K562 (cell line): ENCODE results near the gene ATG10. TPM values are rescaled to one million over a fixed set of nuclear protein-coding genes. Genes with fewer than 3 reads are reported as not detected.

Experiments used
- ATAC-seq: fragments of 200-7000 bp; cut with Tn5 transposase; 3 replicates; pipeline ENCODE4 v1.9.1; 2020; ENCODE audit warnings: moderate library complexity
- BruUV-seq: library from RNA; stranded (reverse); fragments of 400-500 nt; replicated peaks from 2 replicates; lab custom pipeline; 2021; lab: Mats Ljungman, UMichigan
- CTCF ChIA-PET: fragments of 300-600 bp; formaldehyde crosslinking; extraction: SDS; loops from one replicate; lab custom pipeline; 2021; ENCODE audit warnings: low intra/inter-chr PET ratio; lab: Yijun Ruan, JAX
- POLR2A ChIA-PET: fragments of 300-600, 350-650 bp; sonication (Branson Sonifier 250); formaldehyde crosslinking; extraction: SDS; loops from one replicate; lab custom pipeline; 2021; ENCODE audit warnings: antibody characterized with exemption, inconsistent platforms; lab: Yijun Ruan, JAX
- DNase-seq, 4 experiments: peaks; one replicate each; pipeline versions ENCODE4 v3.0.0 to v3.0.0-alpha.2; 2011 to 2018; ENCODE audit warnings: low spot score in 3 of 4, mixed read lengths in 3 of 4; ENCODE audit errors: extremely low read depth in 1 of 4
- FAIRE-seq: peaks from 2 replicates; lab custom pipeline; 2011; peaks lifted over from hg19 to GRCh38; lab: Jason Lieb, UNC
- H2AFZ ChIP-seq: 2 replicates; pipeline ENCODE4 v1.6.0; 2011; ENCODE audit warnings: low read depth, low read length, control low read depth, inconsistent platforms
- H3K27ac ChIP-seq: fragments of 200-600 bp; 3 replicates; pipeline ENCODE4 v1.8.0; 2011; ENCODE audit warnings: low read depth, mild to moderate bottlenecking, control low read depth, inconsistent platforms, low read length, moderate library complexity, mixed read lengths; ENCODE audit errors: extremely low read depth
- H3K27me3 ChIP-seq, 2 experiments: fragments of 300-600 bp in 1 of 2; 2 replicates in 1 of 2; 3 replicates in 1 of 2; pipeline versions ENCODE4 v1.6.0 to v1.8.0; 2011; ENCODE audit warnings: inconsistent platforms in 2 of 2, low read length in 2 of 2, mild to moderate bottlenecking in 1 of 2, mixed read lengths in 1 of 2, moderate library complexity in 1 of 2; ENCODE audit not compliant: control insufficient read depth in 2 of 2, insufficient read depth in 2 of 2
- H3K36me3 ChIP-seq: fragments of 300-600 bp; 3 replicates; pipeline ENCODE4 v1.8.0; 2011; ENCODE audit warnings: mild to moderate bottlenecking, low read length, inconsistent platforms; ENCODE audit not compliant: control insufficient read depth, insufficient read depth
- H3K4me1 ChIP-seq, 2 experiments: fragments of 200-600 bp in 1 of 2; replicated peaks in 1 of 2; 2 replicates in 1 of 2; 3 replicates in 1 of 2; pipeline versions ENCODE4 v1.5.1 to v1.8.0; 2011; ENCODE audit warnings: inconsistent platforms in 2 of 2, low read length in 2 of 2, mild to moderate bottlenecking in 1 of 2, mixed read lengths in 1 of 2, moderate library complexity in 1 of 2; ENCODE audit not compliant: control insufficient read depth in 2 of 2, insufficient read depth in 2 of 2
- H3K4me2 ChIP-seq: 2 replicates; pipeline ENCODE4 v1.6.1; 2011; ENCODE audit warnings: low read length, control low read depth, inconsistent platforms, mixed read lengths; ENCODE audit not compliant: insufficient read depth
- H3K4me3 ChIP-seq: fragments of 200-600 bp; sonication (generic), shearing (Covaris generic); 2 replicates; pipeline ENCODE4 v1.5.1; 2016; ENCODE audit warnings: control low read depth, inconsistent platforms
- H3K79me2 ChIP-seq: fragments of 200-600 bp; 3 replicates; pipeline ENCODE4 v1.8.0; 2011; ENCODE audit warnings: low read length, inconsistent platforms; ENCODE audit not compliant: control insufficient read depth, insufficient read depth
- H3K9ac ChIP-seq, 2 experiments: 2 replicates each; pipeline versions ENCODE4 v1.6.0 to v1.6.1; 2011; ENCODE audit warnings: low read depth in 2 of 2, low read length in 2 of 2, control low read depth in 1 of 2, inconsistent platforms in 1 of 2, mild to moderate bottlenecking in 1 of 2, mixed read lengths in 1 of 2; ENCODE audit not compliant: insufficient read depth in 1 of 2
- H3K9me1 ChIP-seq: one replicate; pipeline ENCODE4 v1.6.0; 2011; ENCODE audit warnings: inconsistent platforms, mild to moderate bottlenecking, low read length, moderate library complexity; ENCODE audit not compliant: control insufficient read depth, insufficient read depth
- H3K9me3 ChIP-seq: replicated peaks from 2 replicates; pipeline ENCODE4 v1.5.1; 2011; ENCODE audit warnings: low read depth, low read length, inconsistent platforms; ENCODE audit not compliant: control insufficient read depth, insufficient read depth
- H4K20me1 ChIP-seq: replicated peaks from 2 replicates; pipeline ENCODE4 v1.6.1; 2011; ENCODE audit warnings: low read length, inconsistent platforms, mixed read lengths; ENCODE audit not compliant: control insufficient read depth, insufficient read depth
- ATF3 ChIP-seq, 2 experiments: fragments of 450-650 bp in 1 of 2; sonication (generic) in 1 of 2; formaldehyde crosslinking in 1 of 2; IDR thresholded peaks in 1 of 2; conservative IDR thresholded peaks in 1 of 2; 2 replicates each; pipeline versions ENCODE4 v1.6.1 to v1.8.1; 2016 to 2023; ENCODE audit warnings: mild to moderate bottlenecking in 2 of 2, moderate library complexity in 2 of 2, inconsistent platforms in 1 of 2, missing genetic modification reagents in 1 of 2
- BCOR ChIP-seq: fragments of 450-650 bp; IDR thresholded peaks from 2 replicates; pipeline ENCODE4 v1.6.1; 2016
- CEBPB ChIP-seq: fragments of 450-650 bp; IDR thresholded peaks from 2 replicates; pipeline ENCODE4 v1.6.1; 2016; ENCODE audit warnings: missing genetic modification characterization, missing compliant biosample characterization
- CEBPG ChIP-seq, 3 experiments: fragments of 200-800 bp in 1 of 3; sonication (Bioruptor generic) in 1 of 3; sonication (generic) in 1 of 3; formaldehyde crosslinking in 1 of 3; IDR thresholded peaks in 2 of 3; conservative IDR thresholded peaks in 1 of 3; 2 replicates each; pipeline versions ENCODE4 v1.6.1 to v1.8.0; 2016 to 2022; ENCODE audit warnings: missing compliant biosample characterization in 2 of 3, missing genetic modification characterization in 2 of 3, mild to moderate bottlenecking in 1 of 3, missing genetic modification reagents in 1 of 3
- FOXK2 ChIP-seq, 2 experiments: fragments of 450-650 bp; IDR thresholded peaks in 1 of 2; conservative IDR thresholded peaks in 1 of 2; 2 replicates each; pipeline ENCODE4 v1.6.1; 2016; ENCODE audit warnings: low read depth in 2 of 2, mild to moderate bottlenecking in 1 of 2
- NFE2 ChIP-seq: IDR thresholded peaks from 2 replicates; pipeline ENCODE4 v1.6.1; 2014; ENCODE audit warnings: antibody characterized with exemption, low read depth
- YBX1 ChIP-seq: fragments of 450-650 bp; IDR thresholded peaks from 2 replicates; pipeline ENCODE4 v1.7.1; 2016; ENCODE audit warnings: mild to moderate bottlenecking
- WGBS: fragments of 100-300 bp; shearing (Covaris generic); methylation state at CpG from one replicate; pipeline ENCODE4 v1.1.6; 2016; ENCODE audit warnings: low coverage, mixed read lengths; ENCODE audit not compliant: insufficient coverage; ENCODE audit errors: missing lambda C conversion rate; 5-methylcytosine and 5-hydroxymethylcytosine counted together
- in situ Hi-C: fragments of 300-500 bp; cut with MboI; formaldehyde crosslinking; loops from 4 replicates; pipeline ENCODE4 v1.15.0; 2018; ENCODE audit warnings: inconsistent platforms, mixed read lengths
- intact Hi-C: fragments of 100-400 bp; cut with micrococcal nuclease; formaldehyde crosslinking; loops from 2 replicates; pipeline ENCODE4 v1.14.2; 2022
- polyA plus RNA-seq, 8 experiments: library from polyadenylated mRNA; depleted of rRNA in 4 of 8; stranded (reverse) in 5 of 8; unstranded in 3 of 8; fragments of >200 nt; fragmentation: Nextera tagmentation in 2 of 8; fragmentation: Illumina TruSeq in 1 of 8; extraction: Ambion mirVana in 2 of 8; extraction: Trizol in 1 of 8; gene quantifications; 2 replicates each; pipeline versions ENCODE4 v1.2.1 to v1.2.3, GENCODE V29; 2011 to 2014; ENCODE audit warnings: inconsistent platforms in 1 of 8, missing spikeins in 1 of 8
- total RNA-seq, 7 experiments: library from RNA; depleted of rRNA in 6 of 7; stranded (reverse); fragments of >200 nt in 6 of 7; fragmentation: Illumina TruSeq in 2 of 7; extraction: Trizol in 2 of 7; gene quantifications; 2 replicates each; pipeline versions ENCODE4 v1.2.1 to v1.2.3, GENCODE V29; 2011 to 2021; ENCODE audit warnings: low replicate concordance in 1 of 7
- TF ChIP-seq, protein P1 (sequence below), 2 experiments: fragments of 450-650 bp in 1 of 2; sonication (generic) in 1 of 2; formaldehyde crosslinking in 1 of 2; IDR thresholded peaks; 2 replicates each; pipeline versions ENCODE4 v1.7.1 to v1.9.0; 2016 to 2022; ENCODE audit warnings: inconsistent platforms in 1 of 2, mild to moderate bottlenecking in 1 of 2, missing genetic modification reagents in 1 of 2

ATG10 gene
- total and polyA plus RNA-seq, 9 of the 15 experiments (the other 6 are each of a cell fraction or from before 2014, with no cell fraction given), result 7.0 to 18.8 (median 14.6) TPM

- ChIA-PET POLR2A (interaction anchor here (1.1 kb wide), 1 partner anchor 174 kb away, joined by 3 read pairs; no protein-coding TSS in a partner anchor), CTCF (no interaction called here)
- no peak for ATAC-seq
- peaks cover 0 to 3% of the 10 kb centered on the region in 2 experiments; a peak in 1 of 5 replicates for H3K4me1 ChIP-seq
- no peak overlapping the region for H3K4me2 ChIP-seq
- no peaks in the 10 kb centered on the region for H3K27me3 ChIP-seq
- intact Hi-C loops (no loop called here), in situ Hi-C loops (no loop called here)
- H2AFZ ChIP-seq, result no peak overlapping the region
- no peak for DNase-seq
- H3K4me3 ChIP-seq, result no peak overlapping the region
- H3K9me3 ChIP-seq, result no peaks in the 10 kb centered on the region
- BruUV-seq, result no TSS peak
- no peaks in the 10 kb centered on the region for H3K9me1 ChIP-seq
- no peaks in the 10 kb centered on the region for H3K79me2 ChIP-seq
- no peaks in the 10 kb centered on the region for H3K36me3 ChIP-seq
- H4K20me1 ChIP-seq, result no peaks in the 10 kb centered on the region
- H3K27ac ChIP-seq, result no peak overlapping the region
- 75% methylated on average over 1 of the region's 1 CpG for WGBS
- H3K9ac ChIP-seq, result no peak overlapping the region
- TF ChIP-seq YBX1, result no peak
- peak; percentile 73 for TF ChIP-seq ATF3 (IDR thresholded peaks at IDR 0.05)
- no peak for TF ChIP-seq ATF3 (CRISPR knock-in tag; conservative IDR thresholded peaks at IDR 0.05)
- TF ChIP-seq NFE2, result no peak
- no peak for TF ChIP-seq FOXK2 (conservative IDR thresholded peaks at IDR 0.05 in 1 of 2, IDR thresholded peaks at IDR 0.05 in 1 of 2; ENCODE audit: low read depth in 2 of 2)
- TF ChIP-seq CEBPB (tag), result peak; percentile 66
- no peak for TF ChIP-seq BCOR
- TF ChIP-seq CEBPG (CRISPR knock-in tag; IDR thresholded peaks at IDR 0.05), result no peak
- TF ChIP-seq CEBPG (tag; conservative IDR thresholded peaks at IDR 0.05 in 1 of 2, IDR thresholded peaks at IDR 0.05 in 1 of 2), result peak; percentile 63 to 74
- TF ChIP-seq, protein P1, sequence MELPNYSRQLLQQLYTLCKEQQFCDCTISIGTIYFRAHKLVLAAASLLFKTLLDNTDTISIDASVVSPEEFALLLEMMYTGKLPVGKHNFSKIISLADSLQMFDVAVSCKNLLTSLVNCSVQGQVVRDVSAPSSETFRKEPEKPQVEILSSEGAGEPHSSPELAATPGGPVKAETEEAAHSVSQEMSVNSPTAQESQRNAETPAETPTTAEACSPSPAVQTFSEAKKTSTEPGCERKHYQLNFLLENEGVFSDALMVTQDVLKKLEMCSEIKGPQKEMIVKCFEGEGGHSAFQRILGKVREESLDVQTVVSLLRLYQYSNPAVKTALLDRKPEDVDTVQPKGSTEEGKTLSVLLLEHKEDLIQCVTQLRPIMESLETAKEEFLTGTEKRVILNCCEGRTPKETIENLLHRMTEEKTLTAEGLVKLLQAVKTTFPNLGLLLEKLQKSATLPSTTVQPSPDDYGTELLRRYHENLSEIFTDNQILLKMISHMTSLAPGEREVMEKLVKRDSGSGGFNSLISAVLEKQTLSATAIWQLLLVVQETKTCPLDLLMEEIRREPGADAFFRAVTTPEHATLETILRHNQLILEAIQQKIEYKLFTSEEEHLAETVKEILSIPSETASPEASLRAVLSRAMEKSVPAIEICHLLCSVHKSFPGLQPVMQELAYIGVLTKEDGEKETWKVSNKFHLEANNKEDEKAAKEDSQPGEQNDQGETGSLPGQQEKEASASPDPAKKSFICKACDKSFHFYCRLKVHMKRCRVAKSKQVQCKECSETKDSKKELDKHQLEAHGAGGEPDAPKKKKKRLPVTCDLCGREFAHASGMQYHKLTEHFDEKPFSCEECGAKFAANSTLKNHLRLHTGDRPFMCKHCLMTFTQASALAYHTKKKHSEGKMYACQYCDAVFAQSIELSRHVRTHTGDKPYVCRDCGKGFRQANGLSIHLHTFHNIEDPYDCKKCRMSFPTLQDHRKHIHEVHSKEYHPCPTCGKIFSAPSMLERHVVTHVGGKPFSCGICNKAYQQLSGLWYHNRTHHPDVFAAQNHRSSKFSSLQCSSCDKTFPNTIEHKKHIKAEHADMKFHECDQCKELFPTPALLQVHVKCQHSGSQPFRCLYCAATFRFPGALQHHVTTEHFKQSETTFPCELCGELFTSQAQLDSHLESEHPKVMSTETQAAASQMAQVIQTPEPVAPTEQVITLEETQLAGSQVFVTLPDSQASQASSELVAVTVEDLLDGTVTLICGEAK (IDR thresholded peaks at IDR 0.05), result peak; percentile 76
- TF ChIP-seq, protein P1 (CRISPR knock-in tag; IDR thresholded peaks at IDR 0.05), result no peak
- FAIRE-seq, result no peak
Measured at GRCh38 chr5:82147860-82148573, 176.2 kb downstream of the ATG10 start.
